IMR-90 (cell line): Measurements from ENCODE around the gene KDM5A. TPM values are rescaled to one million over a fixed set of nuclear protein-coding genes. Genes with fewer than 3 reads are reported as not detected.

Source experiments
- ATAC-seq: fragments of 200-7000 bp; cut with Tn5 transposase; 2 replicates; pipeline ENCODE4 v1.9.1; 2020; ENCODE audit warnings: low read depth, mild to moderate bottlenecking, moderate library complexity
- BruUV-seq: library from RNA; stranded (reverse); fragments of 400-500 nt; replicated peaks from 2 replicates; lab custom pipeline; 2021; lab: Mats Ljungman, UMichigan
- CTCF ChIA-PET: fragments of 300-600 bp; formaldehyde crosslinking; extraction: SDS; loops from one replicate; lab custom pipeline; 2021; ENCODE audit warnings: antibody characterized with exemption; lab: Yijun Ruan, JAX
- POLR2A ChIA-PET: fragments of 300-600 bp; sonication (Branson Sonifier 250); formaldehyde crosslinking; loops from one replicate; lab custom pipeline; 2022; ENCODE audit warnings: antibody characterized with exemption; ENCODE audit not compliant: unreplicated experiment; lab: Charles Lee
- DNase-seq: peaks from one replicate; pipeline ENCODE4 v3.0.0; 2013
- H2AFZ ChIP-seq: replicated peaks from 2 replicates; pipeline ENCODE3; 2013; ENCODE audit warnings: low read length, mild to moderate bottlenecking; ENCODE audit not compliant: poor library complexity
- H2AK5ac ChIP-seq: 2 replicates; pipeline ENCODE4 v1.6.1; 2013; ENCODE audit warnings: low read depth, low read length, inconsistent platforms
- H2AK9ac ChIP-seq: replicated peaks from 2 replicates; pipeline ENCODE3; 2013; ENCODE audit warnings: mild to moderate bottlenecking, low read depth, low read length, moderate library complexity; ENCODE audit not compliant: poor library complexity
- H2BK120ac ChIP-seq: 2 replicates; pipeline ENCODE4 v1.6.1; 2013; ENCODE audit warnings: low read depth, low read length, inconsistent platforms
- H2BK15ac ChIP-seq: 3 replicates; pipeline ENCODE4 v1.6.1; 2013; ENCODE audit warnings: low read depth, low read length, inconsistent platforms
- H2BK20ac ChIP-seq: 2 replicates; pipeline ENCODE4 v1.6.1; 2013; ENCODE audit warnings: low read depth, mild to moderate bottlenecking, inconsistent platforms, low read length, moderate library complexity
- H2BK5ac ChIP-seq: 2 replicates; pipeline ENCODE4 v1.6.1; 2013; ENCODE audit warnings: mild to moderate bottlenecking, low read depth, low read length, inconsistent platforms; ENCODE audit not compliant: poor library complexity, severe bottlenecking
- H3K14ac ChIP-seq: replicated peaks from 2 replicates; pipeline ENCODE4 v1.6.1; 2013; ENCODE audit warnings: low read depth, low read length, inconsistent platforms
- H3K18ac ChIP-seq: 2 replicates; pipeline ENCODE4 v1.6.1; 2013; ENCODE audit warnings: low read depth, low read length, control low read depth
- H3K23ac ChIP-seq: 2 replicates; pipeline ENCODE4 v1.6.1; 2013; ENCODE audit warnings: low read depth, low read length, inconsistent platforms
- H3K27ac ChIP-seq: 2 replicates; pipeline ENCODE4 v1.5.1; 2013; ENCODE audit warnings: mild to moderate bottlenecking, control low read depth, low read length; ENCODE audit not compliant: insufficient read depth
- H3K27me3 ChIP-seq: 2 replicates; pipeline ENCODE4 v1.6.1; 2013; ENCODE audit warnings: low read length; ENCODE audit not compliant: control insufficient read depth, insufficient read depth
- H3K36me3 ChIP-seq: 2 replicates; pipeline ENCODE4 v1.6.1; 2013; ENCODE audit warnings: low read length, mixed read lengths; ENCODE audit not compliant: control insufficient read depth, insufficient read depth
- H3K4ac ChIP-seq: 2 replicates; pipeline ENCODE4 v1.6.1; 2013; ENCODE audit warnings: low read depth, low read length, inconsistent platforms
- H3K4me1 ChIP-seq: 2 replicates; pipeline ENCODE4 v1.6.1; 2013; ENCODE audit warnings: low read length, mixed read lengths; ENCODE audit not compliant: control insufficient read depth, insufficient read depth
- H3K4me2 ChIP-seq: 2 replicates; pipeline ENCODE4 v1.6.1; 2013; ENCODE audit warnings: low read depth, mild to moderate bottlenecking, control low read depth, low read length, moderate library complexity
- H3K4me3 ChIP-seq: 2 replicates; pipeline ENCODE4 v1.5.1; 2013; ENCODE audit warnings: low read depth, mild to moderate bottlenecking, control low read depth, low read length, moderate library complexity; ENCODE audit not compliant: insufficient read depth
- H3K56ac ChIP-seq: 2 replicates; pipeline ENCODE4 v1.6.1; 2013; ENCODE audit warnings: low read length, inconsistent platforms; ENCODE audit not compliant: insufficient read depth; ENCODE audit errors: extremely low read depth
- H3K79me1 ChIP-seq, 2 experiments: 2 replicates each; pipeline ENCODE4 v1.6.1; 2013; ENCODE audit warnings: low read length in 2 of 2, inconsistent platforms in 1 of 2, low read depth in 1 of 2
- H3K9ac ChIP-seq: 2 replicates; pipeline ENCODE4 v1.6.1; 2013; ENCODE audit warnings: low read depth, low read length, control low read depth
- H3K9me1 ChIP-seq: 2 replicates; pipeline ENCODE4 v1.6.1; 2013; ENCODE audit warnings: low read length, inconsistent platforms; ENCODE audit not compliant: insufficient read depth
- H3K9me3 ChIP-seq: 2 replicates; pipeline ENCODE4 v1.6.1; 2013; ENCODE audit warnings: low read length; ENCODE audit not compliant: control insufficient read depth, insufficient read depth
- H4K20me1 ChIP-seq: 2 replicates; pipeline ENCODE4 v1.6.1; 2013; ENCODE audit warnings: low read length, inconsistent platforms; ENCODE audit not compliant: insufficient read depth
- H4K5ac ChIP-seq: 2 replicates; pipeline ENCODE4 v1.6.1; 2013; ENCODE audit warnings: mild to moderate bottlenecking, low read depth, low read length, control low read depth
- H4K8ac ChIP-seq, 2 experiments: 2 replicates each; pipeline ENCODE4 v1.6.1; 2013; ENCODE audit warnings: low read depth in 2 of 2, low read length in 2 of 2, control low read depth in 1 of 2, inconsistent platforms in 1 of 2
- H4K91ac ChIP-seq: 2 replicates; pipeline ENCODE4 v1.6.1; 2013; ENCODE audit warnings: low read depth, low read length, inconsistent platforms; ENCODE audit not compliant: insufficient read depth
- CEBPB ChIP-seq: IDR thresholded peaks from 2 replicates; pipeline ENCODE4 v1.6.1; 2012; ENCODE audit warnings: low read depth, low read length, improper control_type of control experiment
- ELK1 ChIP-seq: fragments of 150-350 bp; IDR thresholded peaks from 2 replicates; pipeline ENCODE4 v1.6.1; 2016; ENCODE audit warnings: low read depth, mild to moderate bottlenecking, low read length, moderate library complexity, borderline replicate concordance
- MAFK ChIP-seq: IDR thresholded peaks from 2 replicates; pipeline ENCODE4 v1.6.1; 2012; ENCODE audit warnings: low read depth, low read length, improper control_type of control experiment
- MAZ ChIP-seq: IDR thresholded peaks from 2 replicates; pipeline ENCODE4 v1.6.1; 2012; ENCODE audit warnings: low read depth, mild to moderate bottlenecking, low read length, improper control_type of control experiment, moderate library complexity, borderline replicate concordance
- MXI1 ChIP-seq: IDR thresholded peaks from 2 replicates; pipeline ENCODE4 v1.6.1; 2012; ENCODE audit warnings: low read depth, mild to moderate bottlenecking, low read length, moderate library complexity, borderline replicate concordance
- RAD21 ChIP-seq: IDR thresholded peaks from 2 replicates; pipeline ENCODE4 v1.6.1; 2012; ENCODE audit warnings: low read length, improper control_type of control experiment
- RFX5 ChIP-seq: IDR thresholded peaks from 2 replicates; pipeline ENCODE4 v1.8.0; 2012; ENCODE audit warnings: low read depth, mild to moderate bottlenecking, low read length, moderate library complexity
- USF2 ChIP-seq: fragments of 150-350 bp; IDR thresholded peaks from 2 replicates; pipeline ENCODE4 v1.6.1; 2017; ENCODE audit warnings: mild to moderate bottlenecking, antibody characterized with exemption, low read length, low read depth
- WGBS, 2 experiments: methylation state at CpG; one replicate each; pipeline versions ENCODE4 v1.1.5 to v1.1.7; 2013; ENCODE audit warnings: missing lambda C conversion rate in 2 of 2; ENCODE audit not compliant: insufficient read length in 1 of 2; ENCODE audit errors: extremely low coverage in 2 of 2; 5-methylcytosine and 5-hydroxymethylcytosine counted together
- dilution Hi-C: fragments of 300-500 bp; cut with HindIII; formaldehyde crosslinking; loops from one replicate; pipeline ENCODE4 v1.14.3; 2018; ENCODE audit warnings: low sequenced_read_pairs; ENCODE audit not compliant: unreplicated experiment
- in situ Hi-C: fragments of 300-500 bp; cut with MboI; formaldehyde crosslinking; loops from 3 replicates; pipeline ENCODE4 v1.14.3; 2019; ENCODE audit warnings: low sequenced_read_pairs, inconsistent platforms, mixed read lengths
- intact Hi-C: fragments of 100-400 bp; cut with micrococcal nuclease; formaldehyde crosslinking; loops from 2 replicates; pipeline ENCODE4 v1.10.0; 2022
- polyA plus RNA-seq, 3 experiments: library from polyadenylated mRNA; depleted of rRNA; stranded (reverse); fragments of >200 nt; gene quantifications; 2 replicates each; pipeline ENCODE4 v1.2.3, GENCODE V29; 2012; ENCODE audit warnings: low replicate concordance in 1 of 3
- total RNA-seq: library from RNA; depleted of rRNA; stranded (reverse); fragments of >200 nt; gene quantifications from 2 replicates; pipeline ENCODE4 v1.2.3, GENCODE V29; 2012

KDM5A gene
- total and polyA plus RNA-seq, 2 of the 4 experiments (the other 2 are of a cell fraction) = 7.9 to 95.9 TPM

- H2BK20ac ChIP-seq = no peak overlapping the region
- H4K91ac ChIP-seq = no peak overlapping the region
- no peak overlapping the region for H3K14ac ChIP-seq
- no peaks in the 10 kb centered on the region for H3K36me3 ChIP-seq
- H3K4ac ChIP-seq = no peak overlapping the region
- H3K56ac ChIP-seq = no peak overlapping the region
- H3K4me3 ChIP-seq = no peak overlapping the region
- H4K8ac ChIP-seq = no peak overlapping the region
- BruUV-seq = no TSS peak
- no peak overlapping the region for H2AK9ac ChIP-seq
- H3K4me1 ChIP-seq = no peaks in the 10 kb centered on the region
- POLR2A ChIA-PET = no interaction called here
- H3K23ac ChIP-seq = no peak overlapping the region
- peaks cover 21% of the 10 kb centered on the region for H3K27me3 ChIP-seq
- no peak overlapping the region for H3K9ac ChIP-seq
- H3K9me3 ChIP-seq = peaks cover 20% of the 10 kb centered on the region
- intact Hi-C loops = no loop called here
- H4K5ac ChIP-seq = no peak overlapping the region
- H3K27ac ChIP-seq = no peak overlapping the region
- no peaks in the 10 kb centered on the region for H3K79me1 ChIP-seq
- no peak overlapping the region for H2BK15ac ChIP-seq
- H2AK5ac ChIP-seq = no peak overlapping the region
- no peak overlapping the region for H3K4me2 ChIP-seq
- 38% methylated on average over 7 of the region's 19 CpGs; no CpG with 5 or more reads in 1 of the 2 experiments for WGBS, 2 experiments
- ATAC-seq = no peak
- TF ChIP-seq MAFK (no peak), ELK1 (no peak), CEBPB (no peak), MXI1 (no peak), USF2 (no peak), RAD21 (no peak), RFX5 (no peak), MAZ (no peak)
- H3K9me1 ChIP-seq = no peaks in the 10 kb centered on the region
- no peaks in the 10 kb centered on the region for H4K20me1 ChIP-seq
- no peak overlapping the region for H2BK5ac ChIP-seq
- no peak overlapping the region for H2BK120ac ChIP-seq
- CTCF ChIA-PET = no interaction called here
- in situ Hi-C loops = no loop called here
- no peak overlapping the region for H2AFZ ChIP-seq
- dilution Hi-C loops = no loop called here
- H3K18ac ChIP-seq = no peak overlapping the region
- no peak for DNase-seq
These were observed 150.3 kb downstream of the KDM5A start for GRCh38 chr12:238736-239398.
